MCF 10A (cell line): Measurements from ENCODE around the gene TMEM203. TPM values are rescaled to one million over a fixed set of nuclear protein-coding genes. Genes with fewer than 3 reads are reported as not detected.

ENCODE experiments used
- BruUV-seq: library from RNA; stranded (reverse); fragments of 400-500 nt; replicated peaks from 2 replicates; lab custom pipeline; 2021; lab: Mats Ljungman, UMichigan
- CTCF ChIA-PET: fragments of 300-600 bp; sonication (Branson Sonifier 250); formaldehyde crosslinking; extraction: SDS; loops from one replicate; lab custom pipeline; 2021; ENCODE audit warnings: antibody characterized with exemption, inconsistent platforms; lab: Yijun Ruan, JAX
- POLR2A ChIA-PET: fragments of 300-600, 350-650 bp; sonication (Branson Sonifier 250); formaldehyde crosslinking; extraction: SDS; loops from one replicate; lab custom pipeline; 2020; ENCODE audit warnings: antibody characterized with exemption, inconsistent platforms; lab: Yijun Ruan, JAX
- DNase-seq: peaks from one replicate; pipeline ENCODE4 v3.0.0-alpha.2; 2018; ENCODE audit not compliant: unreplicated experiment
- H3K27ac Mint-ChIP-seq: one replicate; pipeline ENCODE4 v1.8.0; 2022; ENCODE audit warnings: mild to moderate bottlenecking, low read depth, mixed read lengths; ENCODE audit not compliant: unreplicated experiment
- H3K27me3 Mint-ChIP-seq: one replicate; pipeline ENCODE4 v1.8.0; 2022; ENCODE audit warnings: mixed read lengths; ENCODE audit not compliant: insufficient read depth, unreplicated experiment
- H3K36me3 Mint-ChIP-seq: one replicate; pipeline ENCODE4 v1.8.0; 2022; ENCODE audit warnings: mild to moderate bottlenecking, moderate library complexity, mixed read lengths; ENCODE audit not compliant: insufficient read depth, unreplicated experiment
- H3K4me1 Mint-ChIP-seq: one replicate; pipeline ENCODE4 v1.8.0; 2022; ENCODE audit warnings: mixed read lengths; ENCODE audit not compliant: insufficient read depth, unreplicated experiment
- H3K4me3 Mint-ChIP-seq: one replicate; pipeline ENCODE4 v1.8.0; 2022; ENCODE audit warnings: mild to moderate bottlenecking, moderate library complexity, mixed read lengths; ENCODE audit not compliant: unreplicated experiment
- H3K9me3 Mint-ChIP-seq: one replicate; pipeline ENCODE4 v1.8.0; 2022; ENCODE audit warnings: mixed read lengths; ENCODE audit not compliant: unreplicated experiment
- CTCF ChIP-seq: fragments of 200-600 bp; IDR thresholded peaks from one replicate; pipeline ENCODE4 v1.8.0; 2022; ENCODE audit warnings: antibody characterized with exemption, mild to moderate bottlenecking; ENCODE audit not compliant: unreplicated experiment
- intact Hi-C: fragments of 100-400 bp; cut with micrococcal nuclease; formaldehyde crosslinking; loops from 2 replicates; pipeline ENCODE4 v1.14.1; 2022
- total RNA-seq: library from RNA; stranded (reverse); gene quantifications from 2 replicates; pipeline ENCODE4 v1.2.3, GENCODE V29; 2022

TMEM203 gene
- total RNA-seq, 1 experiment from 2014 or later = 31.4 TPM

GRCh38 chr9:137219757-137220316, 14.4 kb upstream of the TMEM203 start:
- Mint-ChIP-seq H3K27me3 (no peaks in the 10 kb centered on the region), H3K9me3 (no peaks in the 10 kb centered on the region), H3K4me3 (no peak overlapping the region), H3K27ac (no peak overlapping the region), H3K36me3 (peaks cover 9% of the 10 kb centered on the region), H3K4me1 (peaks cover 5% of the 10 kb centered on the region)
- no peak for DNase-seq
- ChIA-PET CTCF (interaction anchor here (0.8 to 0.9 kb wide), 2 partner anchors 17 kb away, joined by 4 read pairs; no protein-coding TSS in a partner anchor), POLR2A (interaction anchor here (0.6 to 1.9 kb wide), 6 partner anchors 11 to 90 kb away, joined by 3 to 7 read pairs (median 4); partner anchors contain the start of genes NDOR1, TMEM203 and TPRN)
- TF ChIP-seq CTCF = no peak
- no TSS peak for BruUV-seq
- intact Hi-C loops = loop anchor here (10.0 kb wide), 2 partner anchors 45 to 175 kb away; partner anchors contain the start of genes LRRC26, NPDC1 and TMEM210

- TF ChIP-seq CTCF = no peak
- Mint-ChIP-seq H3K36me3 (peaks cover 12% of the 10 kb centered on the region), H3K9me3 (no peaks in the 10 kb centered on the region), H3K27ac (no peak overlapping the region), H3K4me1 (peaks cover 5% of the 10 kb centered on the region), H3K27me3 (no peaks in the 10 kb centered on the region), H3K4me3 (no peak overlapping the region)
- CTCF ChIA-PET = interaction anchor here (0.9 to 1.0 kb wide), 2 partner anchors 18 to 23 kb away, joined by 3 to 4 read pairs; no protein-coding TSS in a partner anchor
- BruUV-seq = no TSS peak
- intact Hi-C loops = no loop called here
- no peak for DNase-seq
- POLR2A ChIA-PET = interaction anchor here (1.7 to 1.9 kb wide), 3 partner anchors 10 to 30 kb away, joined by 5 to 7 read pairs (median 5); partner anchors contain the start of genes NDOR1, SSNA1 and TMEM203
Measured at GRCh38 chr9:137218754-137219271, 13.4 kb upstream of the TMEM203 start.

- Mint-ChIP-seq H3K27me3 (no peaks in the 10 kb centered on the region), H3K27ac (no peak overlapping the region), H3K4me3 (no peak overlapping the region), H3K9me3 (no peaks in the 10 kb centered on the region), H3K4me1 (peaks cover 5% of the 10 kb centered on the region), H3K36me3 (peaks cover 12% of the 10 kb centered on the region)
- ChIA-PET POLR2A (interaction anchor here (0.7 to 3.8 kb wide), 5 partner anchors 9 to 135 kb away, joined by 3 to 38 read pairs (median 5); partner anchors contain the start of genes NDOR1, SSNA1, TMEM203 and TUBB4B), CTCF (interaction anchor here (1.0 kb wide), 1 partner anchor 23 kb away, joined by 3 read pairs; no protein-coding TSS in a partner anchor)
- BruUV-seq = no TSS peak
- intact Hi-C loops = no loop called here
- TF ChIP-seq CTCF = no peak
- no peak for DNase-seq
Measured at GRCh38 chr9:137218212-137218753, 12.8 kb upstream of the TMEM203 start.
